Measurements from ENCODE around the gene SIL1.

The SIL1 gene

GRCh38 chr5:138966236-138966985 is 231.8 kb downstream of the SIL1 start:
- no peak for DNase-seq
- no CpG with 5 or more reads among the region's 10 CpGs for WGBS (ENCODE audit: extremely low coverage, insufficient coverage, low lambda C conversion rate)
- no peak overlapping the region for H2BK15ac ChIP-seq (replicated peaks; ENCODE audit: low read depth)
- H4K8ac ChIP-seq (ENCODE audit: low read depth, low read length): no peak overlapping the region
- H3K23ac ChIP-seq (ENCODE audit: low read length): no peak overlapping the region
- H3K4me2 ChIP-seq (ENCODE audit: low read length): no peak overlapping the region
- no peaks in the 10 kb centered on the region for H3K36me3 ChIP-seq (ENCODE audit: control insufficient read depth, insufficient read depth, low read length)
- H4K5ac ChIP-seq (ENCODE audit: low read length): no peak overlapping the region
- no peak overlapping the region for H2AK5ac ChIP-seq (ENCODE audit: low read length)
- H3K18ac ChIP-seq (ENCODE audit: low read length): no peak overlapping the region
- no peaks in the 10 kb centered on the region for H3K79me1 ChIP-seq (ENCODE audit: low read length)
- H3K4me1 ChIP-seq (ENCODE audit: control insufficient read depth, low read depth, low read length): peaks cover 12% of the 10 kb centered on the region
- no peak overlapping the region for H3K4ac ChIP-seq (ENCODE audit: low read depth, low read length)
- H2BK120ac ChIP-seq (ENCODE audit: low read depth, low read length): no peak overlapping the region
- no peak overlapping the region for H3K56ac ChIP-seq (ENCODE audit: low read length)
- H3K27ac ChIP-seq (ENCODE audit: low read depth, low read length): no peak overlapping the region
- H3K27me3 ChIP-seq (ENCODE audit: insufficient read depth, low read length, poor library complexity): no peaks in the 10 kb centered on the region
- H3K79me2 ChIP-seq (ENCODE audit: control insufficient read depth, insufficient read depth, low read length): no peaks in the 10 kb centered on the region
- no peak overlapping the region for H2BK5ac ChIP-seq (ENCODE audit: low read length)
- H3K9ac ChIP-seq (ENCODE audit: low read length): no peak overlapping the region
- no peak overlapping the region for H3K4me3 ChIP-seq (ENCODE audit: low read length)

DNA sequence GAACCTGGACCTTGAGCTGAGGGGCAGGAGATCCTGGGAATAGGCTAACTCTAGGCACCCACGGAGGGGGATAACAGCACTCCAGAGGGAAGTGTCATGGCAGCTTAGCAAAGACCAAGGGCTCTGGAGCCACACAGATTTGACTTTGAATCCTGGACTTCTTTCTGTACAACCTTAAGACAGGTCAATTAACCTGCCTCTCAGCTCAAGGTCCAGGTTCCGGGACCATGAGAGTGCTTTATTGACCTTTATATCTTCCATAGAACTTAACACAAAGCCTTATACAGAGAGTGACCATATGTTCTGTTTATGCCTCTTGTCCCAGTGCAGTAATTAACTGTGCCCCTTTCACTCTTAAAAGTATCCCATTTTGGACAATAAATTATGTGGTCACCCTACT is 232.5 kb downstream of the SIL1 start:
- no peaks in the 10 kb centered on the region for H3K27me3 ChIP-seq (ENCODE audit: insufficient read depth, low read length, poor library complexity)
- H3K36me3 ChIP-seq (ENCODE audit: control insufficient read depth, insufficient read depth, low read length): no peaks in the 10 kb centered on the region
- H2BK5ac ChIP-seq (ENCODE audit: low read length): no peak overlapping the region
- peaks cover 12% of the 10 kb centered on the region for H3K4me1 ChIP-seq (ENCODE audit: control insufficient read depth, low read depth, low read length)
- no peak overlapping the region for H2BK120ac ChIP-seq (ENCODE audit: low read depth, low read length)
- H2BK15ac ChIP-seq (replicated peaks; ENCODE audit: low read depth): no peak overlapping the region
- H4K8ac ChIP-seq (ENCODE audit: low read depth, low read length): no peak overlapping the region
- no peak overlapping the region for H3K9ac ChIP-seq (ENCODE audit: low read length)
- H3K27ac ChIP-seq (ENCODE audit: low read depth, low read length): no peak overlapping the region
- H3K18ac ChIP-seq (ENCODE audit: low read length): no peak overlapping the region
- WGBS (ENCODE audit: extremely low coverage, insufficient coverage, low lambda C conversion rate): no CpG with 5 or more reads among the region's 2 CpGs
- no peak overlapping the region for H4K5ac ChIP-seq (ENCODE audit: low read length)
- no peak overlapping the region for H3K4me2 ChIP-seq (ENCODE audit: low read length)
- no peak overlapping the region for H2AK5ac ChIP-seq (ENCODE audit: low read length)
- H3K23ac ChIP-seq (ENCODE audit: low read length): no peak overlapping the region
- H3K79me2 ChIP-seq (ENCODE audit: control insufficient read depth, insufficient read depth, low read length): no peaks in the 10 kb centered on the region
- no peak overlapping the region for H3K56ac ChIP-seq (ENCODE audit: low read length)
- H3K79me1 ChIP-seq (ENCODE audit: low read length): no peaks in the 10 kb centered on the region
- H3K4ac ChIP-seq (ENCODE audit: low read depth, low read length): no peak overlapping the region
- no peak for DNase-seq
- H3K4me3 ChIP-seq (ENCODE audit: low read length): no peak overlapping the region

- Histone ChIP-seq H3K4me3 (ENCODE audit: low read length) (no peak overlapping the region), H4K8ac (ENCODE audit: low read depth, low read length) (no peak overlapping the region), H2BK120ac (ENCODE audit: low read depth, low read length) (no peak overlapping the region), H3K4me2 (ENCODE audit: low read length) (no peak overlapping the region), H4K5ac (ENCODE audit: low read length) (no peak overlapping the region), H3K9ac (ENCODE audit: low read length) (no peak overlapping the region), H2AK5ac (ENCODE audit: low read length) (no peak overlapping the region), H3K36me3 (ENCODE audit: control insufficient read depth, insufficient read depth, low read length) (no peaks in the 10 kb centered on the region), H2BK5ac (ENCODE audit: low read length) (no peak overlapping the region), H3K56ac (ENCODE audit: low read length) (peak overlapping the region; percentile 44), H3K79me1 (ENCODE audit: low read length) (no peaks in the 10 kb centered on the region), H3K23ac (ENCODE audit: low read length) (no peak overlapping the region), H3K18ac (ENCODE audit: low read length) (no peak overlapping the region), H3K4me1 (ENCODE audit: control insufficient read depth, low read depth, low read length) (peaks cover 12% of the 10 kb centered on the region), H3K79me2 (ENCODE audit: control insufficient read depth, insufficient read depth, low read length) (no peaks in the 10 kb centered on the region), H2BK15ac (replicated peaks; ENCODE audit: low read depth) (no peak overlapping the region), H3K4ac (ENCODE audit: low read depth, low read length) (peak overlapping the region; percentile 38), H3K27me3 (ENCODE audit: insufficient read depth, low read length, poor library complexity) (no peaks in the 10 kb centered on the region), H3K27ac (ENCODE audit: low read depth, low read length) (no peak overlapping the region)
- WGBS (ENCODE audit: extremely low coverage, insufficient coverage, low lambda C conversion rate): no CpG with 5 or more reads among the region's 7 CpGs
- DNase-seq: no peak
Measured at GRCh38 chr5:138964647-138965201, 233.4 kb downstream of the SIL1 start.

- WGBS (ENCODE audit: extremely low coverage, insufficient coverage, low lambda C conversion rate): no CpG with 5 or more reads among the region's 13 CpGs
- H3K4me1 ChIP-seq (ENCODE audit: control insufficient read depth, low read depth, low read length): peaks cover 12% of the 10 kb centered on the region
- no peak overlapping the region for H4K5ac ChIP-seq (ENCODE audit: low read length)
- no peak overlapping the region for H3K4me3 ChIP-seq (ENCODE audit: low read length)
- no peak overlapping the region for H3K4ac ChIP-seq (ENCODE audit: low read depth, low read length)
- H3K27ac ChIP-seq (ENCODE audit: low read depth, low read length): no peak overlapping the region
- H2AK5ac ChIP-seq (ENCODE audit: low read length): peak overlapping the region; percentile 50
- H3K18ac ChIP-seq (ENCODE audit: low read length): peak overlapping the region; percentile 81
- H3K79me2 ChIP-seq (ENCODE audit: control insufficient read depth, insufficient read depth, low read length): no peaks in the 10 kb centered on the region
- H3K36me3 ChIP-seq (ENCODE audit: control insufficient read depth, insufficient read depth, low read length): no peaks in the 10 kb centered on the region
- H4K8ac ChIP-seq (ENCODE audit: low read depth, low read length): no peak overlapping the region
- H2BK15ac ChIP-seq (replicated peaks; ENCODE audit: low read depth): peak overlapping the region; percentile 75
- peak overlapping the region; percentile 50 for H3K56ac ChIP-seq (ENCODE audit: low read length)
- H3K9ac ChIP-seq (ENCODE audit: low read length): no peak overlapping the region
- no peak overlapping the region for H3K23ac ChIP-seq (ENCODE audit: low read length)
- no peaks in the 10 kb centered on the region for H3K79me1 ChIP-seq (ENCODE audit: low read length)
- no peak overlapping the region for H2BK5ac ChIP-seq (ENCODE audit: low read length)
- DNase-seq: peak; percentile 66
- H3K27me3 ChIP-seq (ENCODE audit: insufficient read depth, low read length, poor library complexity): no peaks in the 10 kb centered on the region
- H3K4me2 ChIP-seq (ENCODE audit: low read length): no peak overlapping the region
- H2BK120ac ChIP-seq (ENCODE audit: low read depth, low read length): peak overlapping the region; percentile 74
Measured at GRCh38 chr5:138963763-138964371, 234.3 kb downstream of the SIL1 start.

- peak overlapping the region; percentile 61 for H3K56ac ChIP-seq (ENCODE audit: low read length)
- H3K4me2 ChIP-seq (ENCODE audit: low read length): no peak overlapping the region
- peak overlapping the region; percentile 69 for H3K27ac ChIP-seq (ENCODE audit: low read depth, low read length)
- no peaks in the 10 kb centered on the region for H3K27me3 ChIP-seq (ENCODE audit: insufficient read depth, low read length, poor library complexity)
- peak overlapping the region; percentile 5 for H3K18ac ChIP-seq (ENCODE audit: low read length)
- H2BK120ac ChIP-seq (ENCODE audit: low read depth, low read length): no peak overlapping the region
- no peak overlapping the region for H2AK5ac ChIP-seq (ENCODE audit: low read length)
- peak; percentile 93 for DNase-seq
- no peak overlapping the region for H4K5ac ChIP-seq (ENCODE audit: low read length)
- H3K4ac ChIP-seq (ENCODE audit: low read depth, low read length): no peak overlapping the region
- no peak overlapping the region for H3K4me3 ChIP-seq (ENCODE audit: low read length)
- no peaks in the 10 kb centered on the region for H3K79me2 ChIP-seq (ENCODE audit: control insufficient read depth, insufficient read depth, low read length)
- H3K36me3 ChIP-seq (ENCODE audit: control insufficient read depth, insufficient read depth, low read length): no peaks in the 10 kb centered on the region
- no peak overlapping the region for H2BK15ac ChIP-seq (replicated peaks; ENCODE audit: low read depth)
- H2BK5ac ChIP-seq (ENCODE audit: low read length): peak overlapping the region; percentile 6
- no peaks in the 10 kb centered on the region for H3K79me1 ChIP-seq (ENCODE audit: low read length)
- no peak overlapping the region for H3K23ac ChIP-seq (ENCODE audit: low read length)
- H4K8ac ChIP-seq (ENCODE audit: low read depth, low read length): no peak overlapping the region
- H3K9ac ChIP-seq (ENCODE audit: low read length): peak overlapping the region; percentile 7
- H3K4me1 ChIP-seq (ENCODE audit: control insufficient read depth, low read depth, low read length): peaks cover 12% of the 10 kb centered on the region
- WGBS (ENCODE audit: extremely low coverage, insufficient coverage, low lambda C conversion rate): no CpG with 5 or more reads among the region's 4 CpGs
Measured at GRCh38 chr5:138962614-138963370, 235.4 kb downstream of the SIL1 start.

Data from mesendoderm (in vitro differentiated cells).